Hepatocyte (in vitro differentiated cells): ENCODE results near the gene SOX18.

ENCODE experiments used
- CTCF ChIP-seq: fragments of 200-600 bp; sonication (generic); IDR thresholded peaks from 2 replicates; pipeline ENCODE4 v1.5.1; 2016; ENCODE audit warnings: antibody characterized with exemption, mild to moderate bottlenecking; ENCODE audit not compliant: poor library complexity
- EZH2phosphoT487 ChIP-seq: fragments of 200-600 bp; sonication (generic); IDR thresholded peaks from one replicate; pipeline ENCODE4 v1.6.1; 2018; ENCODE audit warnings: antibody characterized with exemption, mild to moderate bottlenecking, low read depth, moderate library complexity; ENCODE audit not compliant: unreplicated experiment, severe bottlenecking

- no peak for TF ChIP-seq CTCF
- no peak for TF ChIP-seq EZH2phosphoT487
These were observed 24.8 kb upstream of the SOX18 start for GRCh38 chr20:64074184-64074789.
